NCI-H2081 (cell line): ENCODE results near the gene ZNF217.
"Not testable (repeated sequence)": the region's sequence is repeated elsewhere in the genome, so short reads cannot be mapped to it uniquely, and the experiment has no call there.

Experiments
- DNase-seq, 2 experiments: peaks; one replicate each; lab custom pipeline; 2025; lab: John Stamatoyannopoulos, UW

The ZNF217 gene

DNA sequence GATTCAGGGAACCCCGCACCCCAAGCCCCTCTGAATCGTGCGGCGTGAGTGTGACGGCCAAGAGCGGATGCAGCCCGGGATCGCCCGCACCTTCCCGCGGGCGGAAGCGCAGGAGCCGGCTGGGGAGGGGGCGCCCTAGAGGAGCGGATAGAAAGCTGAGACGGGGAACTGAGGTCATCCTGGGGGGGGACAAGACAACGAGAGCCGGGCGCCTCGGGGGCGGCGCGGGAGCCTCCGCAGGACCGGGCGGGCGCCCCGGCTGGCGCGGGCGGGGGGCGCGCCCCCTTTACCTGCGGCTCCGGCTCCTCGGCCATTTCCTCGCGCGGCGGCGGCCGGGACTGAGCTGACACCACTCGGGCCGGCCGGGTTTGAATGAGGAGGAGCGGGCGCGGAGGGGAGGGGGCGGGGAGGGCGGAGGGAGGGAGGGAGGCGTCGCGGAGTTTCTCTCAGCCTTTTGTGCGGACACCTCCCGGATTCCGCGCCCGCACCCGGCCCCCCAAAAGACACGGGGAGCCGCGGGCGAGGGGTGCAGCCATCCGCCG is at the start of gene ZNF217:
TSS of gene ZNF217 (minus strand) at position 374 of the 542 bp plus-strand sequence. CDS start 11,013 bp downstream, outside the sequence.
- DNase-seq = not testable (repeated sequence)

DNA sequence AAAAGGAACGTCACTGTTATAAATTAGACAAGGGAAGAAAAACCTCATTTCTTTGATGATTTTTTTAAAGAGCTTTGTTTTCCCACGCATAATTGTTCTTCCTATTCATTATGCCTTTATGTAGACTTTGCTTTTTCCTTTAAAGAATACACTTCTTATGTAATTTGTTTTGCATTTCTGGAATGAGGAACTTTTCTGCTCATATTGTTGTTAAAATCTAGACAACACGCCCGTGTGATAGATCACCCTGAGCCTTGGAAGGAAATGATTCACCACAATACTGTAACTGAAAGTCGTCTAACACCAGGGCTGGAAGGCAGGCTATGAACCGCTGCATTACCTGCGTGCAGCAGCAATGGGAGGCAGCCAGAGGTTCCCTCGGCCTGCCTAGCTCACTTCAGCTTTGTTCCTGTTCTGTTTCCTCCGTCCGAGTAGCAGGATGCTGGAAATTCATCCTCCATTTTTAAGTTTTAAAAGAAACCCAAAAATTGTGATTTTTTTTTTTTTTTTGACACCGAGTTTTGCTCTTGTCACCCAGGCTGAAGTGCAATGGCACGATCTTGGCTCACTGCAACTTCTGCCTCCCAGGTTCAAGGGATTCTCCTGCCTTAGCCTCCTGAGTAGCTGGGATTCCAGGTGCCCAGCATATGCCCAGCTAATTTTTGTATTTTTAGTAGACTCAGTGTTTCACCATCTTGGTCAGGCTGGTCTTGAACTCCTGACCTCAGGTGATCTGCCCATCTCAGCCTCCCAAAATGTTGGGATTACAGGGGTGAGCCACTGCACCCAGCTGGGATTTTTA is 49.6 kb upstream of the ZNF217 start:
- DNase-seq = no peak

DNA sequence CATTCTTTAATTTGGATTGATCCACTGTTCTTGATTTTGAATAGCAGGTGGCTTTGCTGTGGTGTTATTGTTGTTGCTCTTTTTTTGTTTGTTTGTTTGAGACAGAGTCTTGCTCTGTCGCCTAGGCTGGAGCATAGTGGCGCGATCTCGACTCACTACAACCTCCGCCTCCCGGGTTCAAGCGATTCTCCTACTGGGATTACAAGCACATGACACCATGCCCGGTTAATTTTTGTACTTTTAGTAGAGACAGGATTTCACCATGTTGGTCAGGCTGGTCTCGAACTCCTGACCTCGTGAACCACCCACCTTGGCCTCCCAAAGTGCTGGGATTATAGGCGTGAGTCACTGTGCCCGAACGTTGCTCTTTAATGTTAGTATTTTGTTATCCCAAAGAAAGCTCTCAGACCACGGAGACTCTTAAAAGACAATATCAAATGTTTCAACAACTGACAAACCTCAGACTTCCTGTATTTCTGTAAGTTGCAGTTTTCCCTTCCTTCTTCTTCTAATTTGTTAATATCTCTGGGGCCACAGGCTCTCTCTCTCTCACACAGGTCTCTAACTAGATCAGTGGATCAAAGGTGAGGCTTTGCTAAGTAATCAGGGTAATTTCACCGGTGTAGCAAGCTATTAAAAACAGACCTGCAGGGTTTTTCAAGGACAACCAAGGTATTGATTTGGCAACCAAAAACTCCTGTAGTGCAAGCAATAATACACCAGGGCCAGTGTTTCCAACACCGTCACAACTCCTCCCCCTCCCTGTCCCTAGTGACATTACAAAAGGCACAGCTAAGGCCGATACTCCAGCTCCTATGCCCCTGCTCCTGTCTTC is 48.8 kb upstream of the ZNF217 start:
- DNase-seq = peak; percentile 4 to 6

DNA sequence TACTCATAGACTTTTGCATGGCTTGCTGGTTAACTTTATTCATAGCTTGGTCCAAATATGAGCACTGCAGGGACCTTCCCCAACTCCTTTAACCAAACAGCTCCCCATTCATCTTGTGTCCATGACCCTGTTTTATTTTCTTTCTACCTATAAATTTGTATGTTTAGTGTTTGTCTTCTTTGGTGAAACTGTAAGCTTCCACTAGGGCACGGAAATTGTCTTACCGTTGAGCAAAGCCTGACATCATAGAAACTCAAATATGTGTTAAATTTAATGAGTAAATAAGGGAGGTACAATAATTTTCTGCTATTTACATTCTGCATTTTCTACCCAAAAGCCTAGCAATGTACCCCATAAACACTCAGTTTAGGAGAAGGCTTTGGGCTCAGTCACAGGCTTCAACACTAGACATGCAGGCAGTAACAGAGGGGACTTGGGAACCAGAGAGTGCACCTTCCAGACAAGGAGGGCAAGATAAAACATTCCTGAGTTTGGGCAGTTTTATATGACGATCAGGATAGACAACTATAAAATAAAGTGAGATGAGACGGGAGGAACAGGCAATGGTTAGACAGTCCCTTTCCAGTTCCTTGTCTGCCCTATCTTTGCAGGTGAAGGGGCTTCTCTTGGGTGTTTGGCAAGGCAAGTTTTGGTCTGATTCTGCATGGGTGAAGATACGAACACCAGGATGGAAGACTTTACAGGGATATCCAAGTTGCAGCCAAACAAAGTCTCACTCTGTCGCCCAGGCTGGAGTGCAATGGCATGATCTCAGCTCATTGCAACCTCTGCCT is 46.2 kb upstream of the ZNF217 start:
- DNase-seq = no peak

GRCh38 chr20:53639128-53639527 is 45.5 kb upstream of the ZNF217 start:
- DNase-seq = no peak

- not testable (repeated sequence) for DNase-seq
These were observed 43.7 kb upstream of the ZNF217 start for GRCh38 chr20:53637310-53637709.

- no peak for DNase-seq
These were observed 43.0 kb upstream of the ZNF217 start for GRCh38 chr20:53636540-53637097.

DNA sequence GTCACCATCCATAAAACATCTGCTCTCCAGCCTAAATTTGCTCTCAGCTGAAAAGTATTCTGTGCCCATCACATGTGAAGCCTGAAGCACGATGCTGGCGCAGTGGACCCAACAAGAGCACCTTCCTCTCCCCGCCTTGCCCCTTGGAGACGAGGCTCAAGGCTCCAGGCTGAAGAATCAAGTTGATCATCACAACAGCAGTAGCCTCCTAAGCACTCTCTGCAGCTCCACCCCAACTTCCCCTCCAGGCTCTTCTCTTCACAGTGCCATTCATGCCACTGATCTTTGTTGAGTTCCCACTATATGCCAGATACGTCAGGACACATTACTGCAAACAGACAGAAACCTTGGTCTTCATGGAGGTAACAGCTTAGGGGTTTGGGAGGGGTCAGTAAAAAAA is 41.6 kb upstream of the ZNF217 start:
- no peak for DNase-seq

DNA sequence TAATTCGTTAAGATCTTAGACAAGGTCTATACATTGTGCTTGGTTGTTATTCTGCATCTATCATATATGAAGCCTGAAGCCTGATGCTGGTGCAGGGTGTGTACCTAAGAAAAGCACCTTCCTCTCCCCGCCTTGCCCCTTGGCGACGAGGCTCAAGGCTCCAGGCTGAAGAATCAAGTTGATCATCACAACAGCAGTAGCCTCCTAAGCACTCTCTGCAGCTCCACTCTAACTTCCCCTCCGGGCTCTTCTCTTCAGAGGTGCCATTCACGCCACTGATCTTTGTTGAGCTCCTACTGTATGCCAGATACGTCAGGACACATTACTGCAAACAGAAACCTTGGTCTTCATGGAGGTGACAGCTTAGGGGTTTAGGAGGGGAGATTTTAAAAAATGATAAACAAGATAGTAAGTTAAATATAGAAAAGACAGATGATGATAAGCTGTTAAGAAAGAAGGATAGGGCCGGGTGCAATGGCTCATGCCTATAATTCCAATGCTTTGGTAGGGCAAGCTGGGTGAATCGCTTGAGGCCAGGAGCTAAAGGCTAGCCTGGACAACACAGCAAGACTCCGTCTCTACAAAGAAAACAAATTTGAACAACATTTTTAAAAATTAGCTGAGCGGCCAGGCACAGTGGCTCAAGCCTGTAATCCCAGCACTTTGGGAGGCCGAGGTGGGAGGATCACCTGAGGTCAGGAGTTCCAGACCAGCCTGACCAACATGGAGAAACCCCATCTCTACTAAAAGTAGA is 38.4 kb upstream of the ZNF217 start:
- DNase-seq = no peak

DNA sequence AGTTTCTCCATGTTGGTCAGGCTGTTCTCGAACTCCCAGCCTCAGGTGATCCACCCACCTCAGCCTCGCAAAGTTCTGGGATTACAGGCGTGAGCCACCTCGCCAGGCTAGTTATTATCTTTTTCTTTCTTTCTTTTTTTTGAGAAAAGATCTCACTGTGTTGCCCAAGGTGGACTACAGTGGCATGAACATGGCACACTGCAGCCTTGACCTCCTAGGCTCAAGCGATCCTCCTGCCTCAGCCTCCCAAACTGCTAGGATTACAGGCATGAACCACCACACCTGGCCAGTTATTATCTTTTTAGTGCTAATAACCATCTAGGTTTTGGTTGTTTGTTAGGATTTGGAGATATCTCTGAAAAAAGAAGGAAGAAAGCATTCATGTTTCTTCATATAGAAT is 35.8 kb upstream of the ZNF217 start:
- no peak for DNase-seq

DNA sequence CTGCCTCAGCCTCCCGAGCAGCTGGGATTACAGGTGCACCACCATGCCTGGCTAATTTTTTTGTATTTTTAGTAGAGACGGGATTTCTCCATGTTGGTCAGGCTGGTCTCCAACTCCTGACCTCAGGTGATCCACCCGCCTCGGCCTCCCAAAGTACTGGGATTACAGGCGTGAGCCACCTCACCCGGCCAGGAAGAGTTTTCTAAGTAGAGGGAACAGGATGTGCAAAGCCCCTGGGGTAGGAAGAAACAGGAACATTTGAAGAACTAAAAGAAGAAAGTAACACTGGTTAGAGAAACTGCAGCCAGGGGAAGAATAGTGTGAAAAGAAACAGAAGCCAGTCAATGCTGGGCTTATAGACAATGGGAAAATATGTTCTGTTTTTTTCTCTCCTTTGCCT is 35.1 kb upstream of the ZNF217 start:
- not testable (repeated sequence) for DNase-seq

DNA sequence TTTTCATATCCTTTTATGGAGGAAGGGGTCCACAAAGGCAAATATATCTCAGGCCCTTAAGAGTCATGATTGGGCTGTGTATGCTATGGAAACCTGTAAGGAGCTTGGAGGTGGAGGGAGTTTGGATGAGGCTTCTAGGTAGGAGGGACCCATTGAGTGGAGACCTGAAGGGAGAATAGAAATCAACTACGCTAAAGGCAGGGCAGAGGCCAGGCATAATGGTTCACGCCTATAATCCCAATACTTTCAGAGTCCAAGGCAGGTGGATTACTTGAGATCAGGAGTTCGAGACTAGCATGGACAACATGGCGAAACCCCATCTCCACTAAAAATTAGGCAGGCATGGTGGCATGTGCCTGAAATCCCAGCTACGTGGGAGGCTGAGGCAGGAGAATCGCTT is 34.4 kb upstream of the ZNF217 start:
- DNase-seq = no peak

DNA sequence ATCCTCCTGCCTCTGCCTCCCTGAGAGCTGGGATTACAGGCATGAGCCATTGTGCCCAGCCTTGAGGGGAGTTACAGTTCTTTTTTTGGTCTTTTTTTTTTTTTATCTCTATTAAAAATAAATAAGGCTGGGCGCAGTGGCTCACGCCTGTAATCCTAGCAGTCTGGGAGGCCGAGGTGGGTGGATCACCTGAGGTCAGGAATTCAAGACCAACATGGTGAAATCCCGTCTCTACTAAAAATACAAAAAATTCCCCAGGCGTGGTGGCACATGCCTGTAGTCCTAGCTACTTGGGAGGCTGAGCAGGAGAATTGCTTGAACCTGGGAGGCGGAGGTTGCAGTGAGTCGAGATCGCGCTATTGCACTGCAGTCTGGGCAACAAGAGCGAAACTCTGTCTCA is 33.4 kb upstream of the ZNF217 start:
- not testable (repeated sequence) for DNase-seq

GRCh38 chr20:53626584-53626983 is 32.9 kb upstream of the ZNF217 start:
- no peak for DNase-seq

DNA sequence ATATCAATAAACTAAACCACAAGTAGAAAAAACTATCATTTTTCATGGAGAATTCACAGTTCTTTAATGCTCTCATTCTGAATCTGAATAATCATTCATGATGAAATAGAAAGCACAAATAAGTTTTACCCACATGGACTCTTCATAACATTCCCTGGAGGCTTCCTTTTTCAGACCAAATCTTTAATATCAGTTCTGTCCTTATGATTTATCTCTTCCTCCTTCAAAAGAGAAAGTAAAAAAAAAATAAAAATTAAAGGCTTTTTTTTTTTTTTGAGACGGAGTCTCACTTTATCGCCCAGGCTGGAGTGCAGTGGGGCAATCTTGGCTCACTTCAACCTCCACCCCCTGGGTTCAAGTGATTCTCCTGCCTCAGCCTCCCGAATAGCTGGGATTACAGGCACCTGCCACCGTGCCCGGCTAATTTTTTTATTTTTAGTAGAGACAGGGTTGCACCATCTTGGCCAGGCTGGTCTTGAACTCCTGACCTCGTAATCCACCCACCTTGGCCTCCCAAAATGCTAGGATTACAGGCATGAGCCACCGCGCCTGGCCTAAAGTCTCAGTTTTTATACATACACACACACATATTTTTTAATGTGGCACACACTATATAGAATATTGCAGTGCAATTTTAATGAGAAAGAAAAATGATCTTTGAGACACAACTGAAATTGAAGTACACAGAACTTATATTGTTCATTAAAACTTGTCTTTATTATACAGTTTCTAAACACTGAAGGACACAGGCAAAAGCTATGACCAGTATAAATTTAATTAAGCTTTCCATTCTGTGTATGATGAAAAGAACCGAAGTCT is 31.9 kb upstream of the ZNF217 start:
- no peak for DNase-seq

DNA sequence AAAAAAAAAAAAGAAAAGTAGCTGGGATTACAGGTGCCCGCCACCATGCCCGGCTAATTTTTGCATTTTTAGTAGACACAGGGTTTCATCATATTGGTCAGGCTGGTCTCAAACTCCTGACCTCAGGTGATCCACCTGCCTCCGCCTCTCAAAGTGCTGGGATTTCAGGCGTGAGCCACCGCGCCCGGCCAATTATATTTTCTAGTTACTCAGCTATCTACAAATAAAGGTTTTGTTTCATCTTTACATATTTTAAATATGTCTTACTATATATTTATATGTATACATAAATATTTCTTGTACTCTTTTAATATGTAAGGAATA is 31.2 kb upstream of the ZNF217 start:
- DNase-seq = not testable (repeated sequence)

DNA sequence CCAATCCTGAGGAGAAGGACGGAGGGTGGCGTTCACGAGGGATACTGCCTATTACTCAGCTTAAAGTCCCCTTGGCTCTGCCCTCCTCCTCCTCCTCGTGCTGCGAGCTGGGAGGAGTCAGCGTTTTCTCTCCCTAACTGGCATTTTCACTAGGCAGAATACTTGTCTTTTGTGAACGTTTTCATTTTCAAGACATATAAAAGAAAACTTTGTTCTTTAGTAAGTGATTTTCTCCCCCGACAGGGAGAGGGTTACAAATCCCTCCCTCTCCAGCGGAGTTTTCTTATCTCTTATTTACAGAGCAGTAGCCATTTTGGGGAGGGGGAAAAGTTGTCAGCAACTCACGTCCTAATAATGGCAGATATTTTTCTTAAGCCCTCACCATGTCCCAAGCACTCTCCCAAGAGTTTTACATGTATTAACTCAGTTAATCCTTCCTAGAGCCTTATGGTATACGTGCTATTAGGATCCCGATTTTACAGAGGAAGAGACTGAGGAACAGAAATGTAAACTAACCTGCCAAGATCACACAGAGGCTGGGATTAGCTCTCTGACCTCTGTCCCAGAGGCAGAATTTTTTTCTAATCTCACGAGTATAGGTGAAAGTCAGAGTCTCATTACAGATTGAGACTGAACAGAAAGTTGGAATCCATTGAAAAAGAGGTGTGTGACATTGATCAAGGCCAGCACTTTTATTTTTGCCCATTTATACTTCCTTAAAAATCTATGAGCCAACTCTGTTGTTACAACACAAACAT is 30.0 kb upstream of the ZNF217 start:
- DNase-seq = no peak

- no peak for DNase-seq
These were observed 29.5 kb upstream of the ZNF217 start for GRCh38 chr20:53623134-53623453.

DNA sequence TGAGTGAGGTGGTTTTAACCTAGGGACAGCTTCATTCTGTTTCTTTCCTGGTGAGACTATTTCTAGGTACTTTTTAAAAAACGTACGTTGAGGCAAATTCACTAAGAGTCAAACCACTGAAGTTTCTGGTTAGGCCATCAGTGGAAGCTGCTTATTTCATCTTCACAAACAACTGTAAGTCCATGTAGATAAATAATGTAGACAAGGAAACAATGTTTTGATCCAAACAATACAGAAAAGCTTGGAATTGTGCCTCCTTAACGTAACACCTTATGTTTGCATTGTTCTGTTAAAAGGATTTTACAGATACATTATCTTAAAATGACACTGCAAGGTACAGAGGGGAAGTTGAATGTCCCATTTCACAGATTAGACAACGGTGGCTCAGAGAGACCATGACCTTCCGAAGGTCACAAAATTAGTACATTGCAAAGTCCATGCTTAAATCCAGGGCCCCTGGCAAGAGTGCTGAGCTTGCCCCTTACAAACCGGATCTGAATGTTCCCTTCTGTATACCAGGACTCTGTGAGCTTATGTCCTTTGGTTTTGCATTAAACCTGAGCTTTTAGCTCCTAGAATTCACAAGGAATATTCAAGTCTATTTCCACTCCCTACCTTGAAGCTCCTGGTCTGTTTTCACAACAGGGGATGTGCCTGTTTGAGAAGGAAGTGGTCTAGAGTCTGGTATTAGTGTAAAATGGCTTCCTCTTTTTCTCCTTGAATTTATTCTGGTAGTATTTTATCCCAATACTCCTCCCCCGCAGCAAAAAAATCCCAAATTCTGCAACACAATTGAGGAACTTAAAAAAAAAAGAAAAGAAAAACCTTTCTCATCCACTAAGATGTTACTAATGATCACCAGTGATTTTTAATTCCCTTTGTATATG is 28.9 kb upstream of the ZNF217 start:
- no peak for DNase-seq
